SU-DHL-6 (cell line): Measurements from ENCODE around the gene RBM33.

Source experiments
- EZH2phosphoT487 ChIP-seq: fragments of 200-600 bp; sonication (generic), shearing (Covaris generic); conservative IDR thresholded peaks from 2 replicates; pipeline ENCODE4 v1.6.1; 2018; ENCODE audit warnings: mild to moderate bottlenecking, antibody characterized with exemption, low read length, moderate library complexity, mixed read lengths
- TF ChIP-seq, protein P1 (sequence below): fragments of 200-600 bp; sonication (generic); IDR thresholded peaks from one replicate; pipeline ENCODE4 v1.5.1; 2017; ENCODE audit warnings: antibody characterized with exemption, mild to moderate bottlenecking, low read length, moderate library complexity; ENCODE audit not compliant: insufficient read depth, poor library complexity, severe bottlenecking

- TF ChIP-seq, protein P1, sequence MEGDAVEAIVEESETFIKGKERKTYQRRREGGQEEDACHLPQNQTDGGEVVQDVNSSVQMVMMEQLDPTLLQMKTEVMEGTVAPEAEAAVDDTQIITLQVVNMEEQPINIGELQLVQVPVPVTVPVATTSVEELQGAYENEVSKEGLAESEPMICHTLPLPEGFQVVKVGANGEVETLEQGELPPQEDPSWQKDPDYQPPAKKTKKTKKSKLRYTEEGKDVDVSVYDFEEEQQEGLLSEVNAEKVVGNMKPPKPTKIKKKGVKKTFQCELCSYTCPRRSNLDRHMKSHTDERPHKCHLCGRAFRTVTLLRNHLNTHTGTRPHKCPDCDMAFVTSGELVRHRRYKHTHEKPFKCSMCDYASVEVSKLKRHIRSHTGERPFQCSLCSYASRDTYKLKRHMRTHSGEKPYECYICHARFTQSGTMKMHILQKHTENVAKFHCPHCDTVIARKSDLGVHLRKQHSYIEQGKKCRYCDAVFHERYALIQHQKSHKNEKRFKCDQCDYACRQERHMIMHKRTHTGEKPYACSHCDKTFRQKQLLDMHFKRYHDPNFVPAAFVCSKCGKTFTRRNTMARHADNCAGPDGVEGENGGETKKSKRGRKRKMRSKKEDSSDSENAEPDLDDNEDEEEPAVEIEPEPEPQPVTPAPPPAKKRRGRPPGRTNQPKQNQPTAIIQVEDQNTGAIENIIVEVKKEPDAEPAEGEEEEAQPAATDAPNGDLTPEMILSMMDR = no peak
- TF ChIP-seq EZH2phosphoT487 = no peak
These were observed 109.7 kb downstream of the RBM33 start for GRCh38 chr7:155754165-155754564.
